Activated gamma-delta T cell treated with anti-CD3 and anti-CD28 coated beads, Interleukin-2, amount 50 U/mL, for 16 hours (primary cell): ENCODE data around the gene ZCWPW1.
"Not testable (repeated sequence)": the region's sequence is repeated elsewhere in the genome, so short reads cannot be mapped to it uniquely, and the experiment has no call there.

ENCODE experiments used
- DNase-seq: peaks from one replicate; pipeline ENCODE4 v3.0.0-alpha.2; 2020; ENCODE audit warnings: low read depth

Gene ZCWPW1

GRCh38 chr7:100456562-100456961 lies 28.1 kb upstream of the ZCWPW1 start:
- DNase-seq = no peak

- DNase-seq = no peak
These were observed 26.7 kb upstream of the ZCWPW1 start for GRCh38 chr7:100455206-100455605.

DNA sequence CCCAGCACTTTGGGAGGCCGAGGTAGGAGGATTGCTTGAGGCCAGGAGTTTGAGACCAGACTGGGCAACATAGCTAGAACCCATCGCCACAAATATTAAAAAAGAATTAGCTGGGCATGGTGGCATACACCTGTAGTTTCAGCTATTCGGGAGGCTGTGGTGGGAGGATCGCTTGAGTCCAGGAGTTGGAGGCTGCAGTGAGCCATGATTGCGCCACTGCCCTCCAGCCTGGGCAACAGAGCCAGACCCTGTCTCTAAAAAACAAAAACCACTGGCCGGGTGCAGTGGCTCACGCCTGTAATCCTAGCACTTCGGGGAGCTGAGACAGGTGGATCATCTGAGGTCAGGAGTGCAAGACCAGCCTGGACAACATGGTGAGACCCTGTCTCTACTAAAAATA lies 25.4 kb upstream of the ZCWPW1 start:
- DNase-seq = not testable (repeated sequence)

DNA sequence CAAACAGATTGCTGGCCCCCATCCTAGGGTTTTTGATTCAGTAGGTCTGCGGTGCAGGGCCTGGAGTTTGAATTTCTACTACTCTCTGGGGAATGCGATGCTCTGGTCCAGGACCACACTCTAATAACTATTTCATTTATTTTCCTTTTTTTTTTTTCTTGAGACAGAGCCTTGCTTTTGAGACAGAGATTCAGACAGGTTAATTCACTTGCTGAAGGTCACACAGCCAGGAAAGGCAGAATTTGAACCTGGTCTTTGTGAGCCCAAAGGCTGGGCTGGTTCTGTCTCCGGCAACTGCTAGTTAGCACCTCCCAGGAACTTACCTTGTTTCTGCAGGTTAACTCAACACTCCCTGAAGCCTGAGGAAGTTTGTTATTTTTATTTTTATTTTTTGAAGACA lies 24.0 kb upstream of the ZCWPW1 start:
- no peak for DNase-seq

GRCh38 chr7:100449190-100449795 lies 20.8 kb upstream of the ZCWPW1 start:
- DNase-seq = no peak

DNA sequence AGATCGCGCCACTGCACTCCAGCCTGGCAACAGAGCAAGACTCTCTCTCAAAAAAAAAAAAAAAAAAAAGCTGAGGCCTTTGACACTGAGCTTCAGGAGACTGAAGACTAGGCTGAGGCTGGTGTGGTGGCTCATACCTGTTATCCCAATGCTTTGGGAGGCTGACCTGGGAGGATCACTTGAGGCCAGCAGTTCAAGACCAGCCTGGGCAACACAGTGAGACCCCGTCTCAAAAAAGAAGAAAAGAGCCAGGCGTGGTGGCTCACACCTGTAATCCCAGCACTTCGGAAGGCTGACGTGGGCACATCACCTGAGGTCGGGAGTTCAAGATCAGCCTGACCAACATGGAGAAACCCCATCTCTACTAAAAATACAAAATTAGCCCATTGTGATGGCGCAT lies 18.9 kb upstream of the ZCWPW1 start:
- DNase-seq = not testable (repeated sequence)

DNA sequence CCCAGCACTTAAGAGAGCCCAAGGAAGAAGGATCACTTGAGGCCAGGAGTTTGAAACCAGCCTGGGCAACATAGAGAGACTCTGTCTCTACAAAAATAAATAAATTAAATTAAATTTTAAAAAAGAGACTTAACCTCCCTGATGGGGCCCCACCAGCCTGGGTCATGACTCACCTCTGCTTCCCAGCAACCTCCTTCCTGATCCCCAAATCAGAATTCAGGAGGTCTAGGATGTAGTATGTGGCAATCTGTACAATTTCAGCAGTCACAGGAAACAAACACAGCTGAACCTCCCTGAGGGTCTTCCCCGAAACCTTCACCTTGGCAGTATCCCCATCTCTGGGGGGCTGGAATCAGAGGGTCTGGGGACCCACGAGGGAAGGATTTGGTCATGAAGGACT lies 17.5 kb upstream of the ZCWPW1 start:
- no peak for DNase-seq

DNA sequence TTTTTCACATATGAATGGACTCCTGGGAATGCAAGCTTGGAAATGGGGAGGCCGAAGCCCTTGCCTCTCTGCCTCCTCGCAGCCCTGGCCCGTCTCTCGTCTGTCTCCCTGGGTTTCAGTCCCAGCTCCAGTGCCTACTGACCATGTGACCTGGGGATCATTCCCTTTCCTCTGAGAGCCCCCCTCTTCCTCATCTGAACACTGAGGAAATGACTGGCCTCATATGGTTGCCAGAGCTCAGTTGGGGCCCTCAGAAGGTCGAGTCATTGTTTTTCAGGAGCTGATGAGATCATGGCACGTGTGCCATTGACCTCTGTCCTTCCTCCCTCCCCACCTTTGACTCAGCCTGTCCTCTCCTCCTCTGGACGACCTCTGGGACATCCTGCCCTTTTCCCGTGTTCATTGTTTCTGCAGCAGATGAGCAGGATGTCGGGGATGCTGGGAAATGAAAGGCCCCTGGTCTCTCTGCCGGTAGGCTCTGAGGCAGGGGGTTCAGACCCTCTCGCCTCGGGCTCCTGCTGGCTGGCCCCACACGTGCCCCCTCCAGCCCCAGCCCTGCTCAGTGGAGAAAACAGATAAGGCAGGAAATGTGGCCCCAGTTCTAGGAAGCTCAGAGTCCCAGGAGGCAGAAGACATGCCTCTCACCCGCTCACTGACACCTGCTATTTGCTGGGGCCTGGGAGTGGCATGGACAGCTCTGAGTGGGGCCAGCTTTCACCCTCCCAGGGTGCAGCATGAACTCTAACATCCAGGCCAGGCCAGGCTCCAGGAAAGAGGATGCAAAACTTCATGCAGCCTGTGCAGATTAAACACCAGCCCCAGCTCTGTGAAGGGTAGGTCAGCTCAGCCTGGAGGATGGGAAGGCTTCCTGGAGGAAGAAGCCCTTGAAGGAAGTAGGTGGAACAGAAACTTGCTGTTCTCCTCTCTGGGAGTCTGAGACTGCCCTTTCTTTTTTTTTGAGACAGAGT lies 16.1 kb upstream of the ZCWPW1 start:
- no peak for DNase-seq

- no peak for DNase-seq
These were observed 14.8 kb upstream of the ZCWPW1 start for GRCh38 chr7:100443096-100443840.

GRCh38 chr7:100441641-100442535 lies 13.4 kb upstream of the ZCWPW1 start:
- no peak for DNase-seq

DNA sequence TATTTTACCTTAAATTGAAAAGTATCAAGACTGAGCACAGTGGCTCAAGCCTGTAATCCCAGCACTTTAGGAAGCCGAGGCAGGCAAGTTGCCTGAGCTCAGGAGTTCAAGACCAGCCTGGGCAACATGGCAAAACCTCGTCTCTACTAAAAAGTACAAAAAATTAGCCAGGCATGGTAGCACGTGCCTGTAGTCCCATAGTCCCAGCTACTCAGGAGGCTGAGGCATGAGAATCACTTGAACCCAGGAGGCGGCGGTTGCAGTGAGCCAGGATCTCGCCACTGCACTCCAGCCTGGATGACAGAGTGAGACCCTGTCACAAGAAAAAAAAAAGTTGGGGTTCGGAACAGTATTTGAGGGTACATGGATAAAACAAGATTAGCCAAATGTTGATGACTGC lies 10.7 kb upstream of the ZCWPW1 start:
- DNase-seq = not testable (repeated sequence)

DNA sequence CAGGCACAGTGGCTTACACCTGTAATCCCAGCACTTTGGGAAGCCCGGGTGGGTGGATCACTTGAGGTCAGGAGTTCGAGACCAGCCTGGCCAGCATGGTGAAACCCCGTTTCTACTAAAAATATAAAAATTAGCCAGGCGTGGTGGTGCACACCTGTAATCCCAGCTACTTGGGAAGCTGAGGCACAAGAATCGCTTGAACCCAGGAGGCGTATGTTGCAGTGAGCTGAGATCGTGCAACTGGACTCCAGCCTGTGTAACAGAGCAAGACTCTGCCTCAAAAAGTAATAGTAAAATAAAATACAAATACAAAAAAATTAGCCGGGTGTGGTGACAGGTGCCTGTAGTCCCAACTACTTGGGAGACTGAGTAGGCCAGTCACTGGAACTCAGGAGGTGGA lies 10.2 kb upstream of the ZCWPW1 start:
- not testable (repeated sequence) for DNase-seq

- no peak for DNase-seq
These were observed 9.7 kb upstream of the ZCWPW1 start for GRCh38 chr7:100438172-100438571.

DNA sequence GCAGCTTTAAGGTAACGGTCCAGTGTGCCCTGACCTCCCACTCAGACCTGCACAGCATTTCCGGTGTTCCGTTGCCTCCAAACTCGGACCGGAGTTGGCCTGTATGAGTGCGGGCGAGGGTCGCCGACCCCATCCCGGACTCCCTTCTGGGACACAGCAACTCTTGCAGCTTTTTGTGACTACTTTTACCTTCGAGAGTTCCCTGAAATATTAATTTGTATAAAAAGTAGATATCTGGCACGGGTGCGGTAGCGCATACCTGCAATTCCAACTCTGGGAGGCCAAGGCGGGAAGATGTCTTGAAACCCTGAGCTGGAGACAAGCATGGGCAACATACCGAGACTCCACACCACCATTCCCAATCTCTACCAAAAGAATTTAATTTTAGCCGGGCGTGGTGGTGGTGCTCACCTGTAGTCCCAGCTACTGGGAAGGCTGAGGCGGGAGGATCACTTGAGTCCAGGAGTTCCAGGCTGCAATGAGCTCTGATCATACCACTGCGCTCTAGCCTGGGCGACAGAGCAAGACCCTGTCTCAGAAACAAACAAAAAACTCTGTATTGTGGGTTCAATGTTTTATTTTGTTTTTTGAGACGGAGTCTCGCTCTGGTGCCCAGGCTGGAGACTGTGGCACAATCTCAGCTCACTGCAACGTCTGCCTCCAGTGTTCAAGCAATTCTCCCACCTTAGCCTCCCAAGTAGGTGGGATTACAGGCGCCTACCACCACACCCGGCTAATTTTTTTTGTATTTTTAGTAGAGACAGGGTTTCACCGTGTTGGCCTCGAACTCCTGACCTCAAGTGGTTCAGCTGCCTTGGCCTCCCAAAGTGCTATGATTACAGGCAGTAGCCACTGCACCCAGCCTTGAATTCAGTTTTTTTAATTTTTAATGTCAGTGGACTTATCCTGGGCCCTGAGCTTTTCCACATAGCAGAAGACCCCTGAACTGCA lies 8.9 kb upstream of the ZCWPW1 start:
- no peak for DNase-seq

DNA sequence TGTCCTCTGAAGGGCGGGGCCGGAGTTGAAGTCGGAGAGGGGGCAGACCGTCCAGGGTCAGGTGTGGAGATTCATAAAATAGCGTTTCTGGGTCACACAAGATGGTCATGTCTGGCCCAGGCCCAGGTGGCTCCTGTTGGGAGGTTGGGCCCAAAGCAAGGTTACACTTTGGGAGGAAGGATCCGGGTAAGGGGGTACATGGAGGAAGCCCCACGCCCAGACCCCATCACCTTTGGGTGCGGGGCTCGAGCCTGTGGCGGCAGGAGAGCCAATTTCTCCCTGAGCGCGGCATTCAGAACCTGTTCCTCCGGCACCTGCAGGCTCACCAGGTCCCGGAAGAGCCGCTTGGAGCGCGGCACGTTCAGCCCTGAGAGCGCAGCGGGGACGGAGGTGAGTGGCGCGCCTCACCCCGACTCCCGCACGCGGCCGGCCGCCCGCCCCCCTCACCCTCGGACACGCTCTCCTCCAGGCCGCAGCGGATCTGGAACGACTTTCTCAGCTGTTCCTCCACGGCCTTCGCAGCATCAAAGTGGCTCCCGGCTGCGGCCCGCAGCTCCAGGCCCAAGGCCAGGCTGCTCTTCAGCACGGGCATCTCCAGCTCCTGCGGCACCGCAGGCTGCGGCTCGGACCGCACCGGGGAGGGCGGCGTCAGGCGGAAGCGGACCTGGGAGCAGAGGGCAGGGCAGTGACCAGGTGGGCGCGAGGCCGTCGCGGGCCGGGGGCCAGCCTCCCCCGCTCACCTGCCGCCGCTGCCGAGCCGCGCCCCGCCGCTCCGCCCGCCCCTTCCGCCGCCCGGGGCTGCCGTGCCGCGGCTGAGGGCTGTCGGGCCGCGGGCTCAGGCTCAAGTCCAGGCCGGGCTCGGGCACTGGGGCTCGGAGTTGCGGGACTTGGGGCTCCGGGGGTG lies 7.2 kb upstream of the ZCWPW1 start:
- DNase-seq = no peak

GRCh38 chr7:100434297-100435144 lies 6.0 kb upstream of the ZCWPW1 start:
- DNase-seq = no peak

- no peak for DNase-seq
These were observed 5.2 kb upstream of the ZCWPW1 start for GRCh38 chr7:100433592-100434296.

- DNase-seq = no peak
These were observed 4.7 kb upstream of the ZCWPW1 start for GRCh38 chr7:100433276-100433591.
